Measurements from ENCODE around the gene CHAMP1.

Gene CHAMP1, protein sequence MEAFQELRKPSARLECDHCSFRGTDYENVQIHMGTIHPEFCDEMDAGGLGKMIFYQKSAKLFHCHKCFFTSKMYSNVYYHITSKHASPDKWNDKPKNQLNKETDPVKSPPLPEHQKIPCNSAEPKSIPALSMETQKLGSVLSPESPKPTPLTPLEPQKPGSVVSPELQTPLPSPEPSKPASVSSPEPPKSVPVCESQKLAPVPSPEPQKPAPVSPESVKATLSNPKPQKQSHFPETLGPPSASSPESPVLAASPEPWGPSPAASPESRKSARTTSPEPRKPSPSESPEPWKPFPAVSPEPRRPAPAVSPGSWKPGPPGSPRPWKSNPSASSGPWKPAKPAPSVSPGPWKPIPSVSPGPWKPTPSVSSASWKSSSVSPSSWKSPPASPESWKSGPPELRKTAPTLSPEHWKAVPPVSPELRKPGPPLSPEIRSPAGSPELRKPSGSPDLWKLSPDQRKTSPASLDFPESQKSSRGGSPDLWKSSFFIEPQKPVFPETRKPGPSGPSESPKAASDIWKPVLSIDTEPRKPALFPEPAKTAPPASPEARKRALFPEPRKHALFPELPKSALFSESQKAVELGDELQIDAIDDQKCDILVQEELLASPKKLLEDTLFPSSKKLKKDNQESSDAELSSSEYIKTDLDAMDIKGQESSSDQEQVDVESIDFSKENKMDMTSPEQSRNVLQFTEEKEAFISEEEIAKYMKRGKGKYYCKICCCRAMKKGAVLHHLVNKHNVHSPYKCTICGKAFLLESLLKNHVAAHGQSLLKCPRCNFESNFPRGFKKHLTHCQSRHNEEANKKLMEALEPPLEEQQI

DNA sequence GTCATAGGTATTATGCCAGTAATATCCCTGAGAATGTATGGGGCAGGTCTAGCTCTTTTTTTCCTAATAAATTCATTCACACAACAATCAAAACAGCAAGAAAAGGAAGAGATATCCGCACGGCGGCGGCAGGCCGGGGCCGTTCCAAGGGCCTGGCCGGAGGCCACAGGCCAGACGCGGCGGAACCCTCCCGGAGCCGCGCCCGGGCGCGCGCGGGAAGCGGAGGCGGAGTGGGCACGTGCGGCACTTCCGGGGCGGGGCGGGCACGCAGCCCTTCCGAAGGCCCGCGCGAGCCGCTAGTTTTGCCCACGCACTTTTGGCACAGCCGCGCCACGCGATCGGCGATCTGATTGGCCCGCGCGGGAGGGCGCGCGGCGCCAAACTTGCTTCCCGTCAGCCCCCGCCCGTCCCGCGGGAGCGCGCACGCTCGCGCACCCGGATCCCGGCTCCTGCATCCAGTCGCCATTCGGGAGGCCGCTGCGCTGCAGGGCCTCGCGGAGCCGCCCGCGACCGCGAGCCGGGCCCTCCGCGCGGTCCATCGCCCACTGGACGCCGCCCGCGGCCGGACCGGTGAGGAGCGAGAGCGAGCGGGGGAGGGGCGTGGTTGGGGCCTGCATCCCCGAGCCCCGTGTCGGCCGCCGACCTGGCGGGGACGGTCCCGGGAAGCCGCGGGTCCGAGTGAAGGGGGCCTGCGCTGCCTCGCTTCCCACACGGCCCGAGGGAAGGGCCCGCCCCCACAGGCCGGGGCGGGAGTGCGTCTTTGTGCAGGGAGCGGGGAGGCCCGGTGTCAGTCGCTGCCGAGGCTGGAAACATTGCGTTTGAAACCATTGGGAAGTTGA is at the start of gene CHAMP1:
CHAMP1 (plus strand) TSS at position 430 of the 839 bp plus-strand sequence. CDS start 9,340 bp downstream, outside the sequence.
- peak; percentile 94 for DNase-seq

DNA sequence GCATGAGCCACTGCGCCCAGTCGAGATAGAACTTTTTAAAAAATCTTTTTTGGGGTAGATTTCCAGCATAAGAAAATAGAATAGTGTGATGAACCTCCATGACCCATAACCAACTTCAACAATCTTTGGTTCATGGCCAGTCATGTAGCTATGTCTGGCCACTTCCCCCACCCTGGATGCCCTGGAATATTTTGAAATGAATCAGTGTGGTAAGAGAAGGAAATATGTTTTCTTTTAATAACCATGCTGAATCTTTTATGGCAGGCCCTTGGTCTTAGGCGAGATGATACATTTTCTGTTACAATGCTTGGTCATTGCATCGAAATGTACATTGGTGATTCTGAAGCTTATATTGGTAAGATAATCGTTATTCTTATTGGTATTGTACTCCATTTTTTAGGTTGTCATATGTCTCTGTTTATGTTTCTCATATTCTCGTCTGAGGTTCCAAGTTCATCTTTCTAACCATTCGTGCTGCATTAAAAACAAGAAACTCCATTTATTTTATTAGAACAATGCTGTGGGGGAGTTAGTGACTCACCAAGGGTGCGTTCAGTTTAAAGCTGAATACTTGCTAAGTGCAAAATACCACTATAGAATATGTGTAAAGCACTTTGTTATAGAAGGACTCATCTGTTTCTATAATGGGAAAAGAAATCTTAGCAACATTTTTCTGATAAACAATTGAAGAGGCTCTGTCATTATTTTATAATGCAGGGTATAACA is 49.3 kb upstream of the CHAMP1 start:
- no peak for DNase-seq

DNA sequence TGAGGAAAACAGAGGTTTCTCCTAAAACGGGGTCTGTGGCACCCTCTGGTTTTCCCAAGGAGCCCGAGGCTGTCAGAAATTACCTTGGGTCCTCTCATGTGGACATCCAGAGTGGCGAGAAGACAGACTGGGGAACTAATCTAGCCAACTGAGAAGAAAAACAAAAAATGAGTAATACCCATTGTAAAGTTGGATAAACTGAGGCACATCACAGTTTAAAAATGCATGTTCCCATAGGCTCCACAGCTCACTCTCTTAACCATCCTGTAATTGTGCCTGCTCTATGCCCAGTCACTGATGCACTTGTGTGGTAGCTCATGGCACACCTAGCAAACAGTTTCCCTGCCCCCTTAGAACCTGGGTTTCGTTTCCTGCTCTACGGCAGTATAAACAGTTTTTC is 48.1 kb upstream of the CHAMP1 start:
- no peak for DNase-seq

DNA sequence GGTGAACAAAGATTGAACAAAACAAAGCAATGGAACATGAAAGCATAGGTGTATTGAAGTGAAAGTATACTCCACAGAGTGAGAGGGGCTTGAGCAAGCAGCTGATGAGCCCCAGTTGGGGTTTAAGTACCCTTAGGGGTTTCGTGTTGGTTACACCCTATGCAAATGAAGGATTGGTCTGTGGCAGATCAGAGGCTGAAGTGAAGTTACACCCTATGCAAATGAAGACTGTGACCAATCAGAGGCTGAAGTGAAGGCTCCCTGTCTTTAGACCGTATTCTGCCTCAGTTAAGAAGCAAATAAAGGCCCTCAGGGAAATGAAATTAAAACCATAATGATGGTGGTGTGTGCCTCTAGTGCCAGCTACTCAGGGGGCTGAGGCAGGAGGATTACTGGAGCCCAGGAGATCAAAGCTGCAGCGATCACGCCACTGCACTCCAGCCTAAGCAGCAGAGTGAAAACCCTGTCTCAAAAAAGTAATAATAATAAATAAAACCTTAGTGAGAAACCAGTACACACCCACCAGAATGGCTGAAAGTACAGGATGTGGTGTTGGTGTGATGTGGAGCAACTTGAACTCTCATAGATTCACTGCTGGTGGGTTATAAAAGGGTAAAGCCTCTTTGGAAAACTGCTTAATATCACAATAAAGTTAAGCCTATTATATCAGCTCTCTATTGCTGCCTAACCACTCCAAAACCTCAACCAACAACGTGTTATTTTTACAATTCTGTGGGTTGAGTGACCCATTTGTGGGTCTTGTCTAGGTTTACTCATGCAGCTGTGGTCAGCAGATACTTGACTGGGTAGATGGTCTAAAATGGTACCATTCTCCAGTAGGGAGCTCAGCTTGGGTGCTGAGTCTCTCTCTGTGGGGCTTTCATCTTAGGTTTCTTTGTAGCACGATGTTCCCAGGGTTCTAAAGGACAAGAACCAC is 45.7 kb upstream of the CHAMP1 start:
- DNase-seq: no peak

DNA sequence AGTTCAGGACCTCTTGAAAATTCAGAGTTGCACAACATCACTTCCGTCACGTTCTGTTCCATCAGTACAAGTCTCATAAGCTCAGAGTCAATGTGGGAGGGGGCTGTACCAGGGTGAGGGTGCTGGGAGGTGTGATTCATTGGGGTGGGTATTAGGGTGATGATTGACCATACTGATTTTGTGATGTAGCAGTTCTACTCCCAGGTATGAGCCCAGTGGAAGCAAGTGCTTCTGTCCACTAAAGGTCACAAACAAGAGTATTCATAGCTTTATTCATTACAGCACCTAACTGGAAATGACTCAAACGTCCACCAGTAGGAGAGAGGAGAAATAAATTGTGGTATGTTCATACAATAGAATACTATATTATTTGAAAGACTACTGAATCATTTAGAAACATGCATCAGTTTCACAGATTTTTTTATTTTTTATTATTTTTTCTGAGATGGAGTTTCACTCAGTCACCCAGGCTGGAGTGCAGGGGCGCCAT is 45.0 kb upstream of the CHAMP1 start:
- DNase-seq: no peak

DNA sequence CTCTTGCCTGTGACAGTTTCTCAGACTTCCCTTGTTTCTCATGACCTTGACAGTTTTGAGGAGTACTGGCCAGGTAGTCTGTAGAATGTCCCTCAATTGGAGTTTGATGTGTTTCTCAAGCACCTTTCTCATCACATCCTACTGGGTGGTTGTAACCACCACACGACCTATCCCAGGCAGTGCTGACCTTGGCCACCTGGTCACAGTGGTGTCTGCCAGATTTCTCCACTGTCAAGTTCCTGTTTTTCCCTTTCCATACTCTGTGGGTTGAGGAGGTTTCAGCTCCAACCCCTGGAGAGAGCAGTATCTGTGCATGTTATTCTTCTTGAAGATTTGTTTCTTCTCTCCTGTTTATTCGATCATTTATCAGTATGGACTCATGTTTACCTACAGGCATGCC is 41.3 kb upstream of the CHAMP1 start:
- DNase-seq: no peak

DNA sequence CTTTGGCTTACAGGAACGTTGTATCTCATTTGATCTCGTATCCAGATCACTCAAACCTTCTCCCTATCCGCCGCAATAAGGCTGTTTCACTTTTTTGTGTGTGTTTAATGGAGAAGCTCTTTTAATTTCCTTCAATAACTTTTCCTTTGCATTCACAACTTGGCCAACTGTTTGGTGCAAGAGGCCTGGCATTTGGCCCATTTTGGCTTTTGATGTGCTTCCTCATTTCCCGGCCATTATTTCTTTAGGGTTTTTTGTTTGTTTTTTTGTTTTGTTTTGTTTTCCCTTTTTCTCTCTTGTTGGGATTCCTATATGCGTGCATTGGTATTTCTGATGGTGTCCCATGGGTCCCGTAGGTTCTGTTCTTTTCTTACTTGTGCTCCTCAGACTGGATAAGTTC is 39.0 kb upstream of the CHAMP1 start:
- no peak for DNase-seq

DNA sequence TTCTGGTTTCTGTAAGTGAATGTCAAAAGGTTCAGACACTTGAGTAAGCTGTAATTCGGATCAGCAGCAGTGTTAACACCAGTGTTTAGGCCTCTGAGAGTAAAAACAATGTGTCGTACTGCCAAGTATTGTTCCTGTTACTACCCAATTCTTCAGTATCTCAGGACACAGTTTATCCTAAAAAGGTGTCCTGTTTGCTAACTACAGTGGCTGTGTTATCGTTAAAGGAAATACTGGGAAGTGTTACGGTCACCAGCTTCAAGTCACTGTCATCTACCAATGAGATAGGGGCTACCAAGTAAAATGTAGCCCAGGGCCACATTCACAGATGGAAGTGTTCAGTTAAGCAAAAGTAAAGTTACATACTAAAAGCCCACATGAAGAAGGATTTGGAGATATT is 35.2 kb upstream of the CHAMP1 start:
- no peak for DNase-seq

DNA sequence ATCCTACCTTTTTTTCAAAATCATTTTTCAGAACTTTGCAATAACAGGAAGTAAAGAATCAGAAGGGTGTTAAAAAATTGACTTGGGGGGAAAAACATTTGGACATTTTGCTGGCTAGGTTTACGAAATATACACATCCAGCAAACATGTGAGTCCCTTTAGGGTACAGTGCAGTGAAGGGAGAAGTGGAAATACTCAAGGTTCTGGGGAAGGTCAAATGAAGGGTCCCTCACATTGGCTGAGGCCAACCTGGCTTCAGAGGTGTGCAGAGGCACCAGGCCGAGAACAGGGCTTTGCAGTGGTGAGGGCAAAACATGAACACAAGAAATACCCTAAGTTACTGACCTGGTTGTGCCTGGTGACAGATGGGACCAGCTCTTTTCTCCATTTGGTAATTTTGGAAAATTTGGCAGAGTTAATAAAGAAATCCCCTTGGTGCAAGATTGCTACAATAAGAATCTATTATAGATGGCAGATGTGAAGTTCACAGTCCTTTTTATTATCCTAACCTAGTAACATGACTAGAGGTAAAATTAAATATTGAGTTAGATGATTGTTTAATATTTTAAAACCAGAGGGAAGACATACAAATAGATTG is 34.4 kb upstream of the CHAMP1 start:
- no peak for DNase-seq

DNA sequence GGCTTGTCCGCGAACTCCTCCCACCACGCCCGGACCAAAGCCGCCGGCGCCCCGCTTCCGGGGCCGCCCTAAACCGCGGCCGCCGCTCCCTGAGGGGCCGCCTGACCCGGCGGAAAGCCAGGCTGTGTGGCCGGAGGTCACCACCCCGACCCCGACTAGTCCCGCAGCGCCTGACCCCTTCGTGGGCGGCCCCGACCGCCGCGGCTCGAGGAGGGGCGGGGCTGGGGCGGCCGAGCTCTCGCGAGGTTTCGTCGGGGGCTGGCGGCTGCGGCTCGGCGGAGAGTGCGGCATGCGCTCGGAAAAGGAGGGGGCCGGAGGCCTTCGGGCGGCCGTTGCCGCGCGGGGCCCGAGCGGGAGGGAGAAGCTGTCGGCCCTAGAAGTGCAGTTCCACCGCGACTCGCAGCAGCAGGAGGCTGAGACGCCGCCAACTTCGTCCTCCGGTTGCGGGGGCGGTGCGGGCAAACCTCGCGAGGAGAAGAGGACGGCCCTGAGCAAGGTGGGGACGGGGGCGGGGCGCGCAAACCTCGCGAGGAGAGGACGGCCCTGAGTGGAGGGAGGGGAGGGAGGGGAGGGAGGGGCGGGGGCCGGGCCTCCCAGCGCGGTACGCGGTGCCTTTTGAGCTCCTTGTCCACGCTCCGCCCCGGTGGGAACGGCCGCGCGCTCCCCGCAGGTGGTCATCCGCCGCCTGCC is 32.8 kb upstream of the CHAMP1 start, which contains the start of gene UPF3A:
UPF3A (plus strand) TSS at position 251 of the 690 bp plus-strand sequence; CDS start at position 290, 39 bp downstream.
- DNase-seq: peak; percentile 90

DNA sequence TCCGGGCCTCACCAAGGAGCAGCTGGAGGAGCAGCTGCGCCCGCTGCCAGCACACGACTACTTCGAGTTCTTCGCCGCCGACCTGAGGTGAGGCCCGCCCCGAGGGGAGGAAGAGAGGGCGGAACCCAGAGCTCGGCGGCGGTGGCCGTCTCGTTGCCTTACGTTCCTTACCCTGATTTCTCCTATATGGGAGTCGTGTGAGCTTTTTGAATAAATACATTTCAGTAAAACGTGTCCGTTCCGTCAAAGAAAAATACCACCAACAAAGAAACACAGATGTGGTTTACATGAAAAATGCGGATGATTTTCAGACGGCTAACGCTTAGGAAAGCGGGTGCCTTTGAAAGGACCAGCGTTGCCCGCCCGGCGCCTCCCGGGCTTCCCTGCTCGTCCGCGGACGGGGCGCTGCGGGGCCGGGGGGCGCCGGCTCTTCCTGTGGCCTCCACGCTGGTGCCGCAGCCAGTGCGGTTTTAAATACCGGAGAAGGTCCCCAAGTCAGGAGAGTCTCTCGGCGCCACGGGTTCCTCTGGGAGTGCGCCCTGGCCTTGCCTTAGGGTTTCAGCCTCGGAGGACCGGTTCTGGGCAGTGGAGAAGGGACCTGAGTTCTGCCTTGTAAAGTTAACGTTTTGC is 32.1 kb upstream of the CHAMP1 start:
- DNase-seq: peak; percentile 90

DNA sequence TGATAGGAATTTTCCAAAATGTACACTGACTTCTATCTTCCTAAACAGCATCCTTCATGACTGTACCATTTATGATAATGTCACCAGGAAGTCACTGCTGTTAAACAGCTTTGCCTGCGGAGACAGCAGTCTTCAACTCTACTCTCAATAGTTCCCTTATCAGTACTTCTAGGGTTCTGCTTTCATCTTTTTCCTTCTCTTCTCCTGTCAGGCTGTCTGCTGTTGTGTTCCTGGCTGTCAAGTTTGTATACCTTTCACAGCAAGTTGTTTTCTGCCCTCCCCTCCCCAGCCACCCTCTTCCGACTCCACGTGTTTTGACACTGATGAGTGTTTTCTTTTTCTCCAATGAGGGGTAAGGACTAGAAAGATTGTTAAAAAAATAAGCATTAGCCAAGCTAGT is 30.7 kb upstream of the CHAMP1 start:
- no peak for DNase-seq

DNA sequence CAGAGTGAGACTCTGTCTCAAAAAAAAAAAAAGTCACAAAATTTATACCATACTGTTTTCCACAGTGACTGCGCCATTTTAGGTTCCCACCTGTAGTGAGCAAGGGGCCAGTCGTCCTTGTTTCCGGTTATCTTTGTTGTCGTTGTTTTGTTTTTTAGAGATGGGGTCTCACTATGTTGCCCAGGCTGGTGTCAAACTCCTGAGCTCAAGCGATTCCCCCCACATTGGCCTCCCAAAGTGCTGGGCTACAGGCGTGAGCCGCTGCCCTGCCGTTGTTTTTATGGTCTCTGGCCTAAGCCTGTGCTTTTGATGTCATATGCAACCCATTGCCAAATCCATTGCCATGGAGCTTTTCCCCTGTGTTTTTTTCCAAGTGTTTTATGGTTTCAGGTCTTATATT is 29.6 kb upstream of the CHAMP1 start:
- no peak for DNase-seq

DNA sequence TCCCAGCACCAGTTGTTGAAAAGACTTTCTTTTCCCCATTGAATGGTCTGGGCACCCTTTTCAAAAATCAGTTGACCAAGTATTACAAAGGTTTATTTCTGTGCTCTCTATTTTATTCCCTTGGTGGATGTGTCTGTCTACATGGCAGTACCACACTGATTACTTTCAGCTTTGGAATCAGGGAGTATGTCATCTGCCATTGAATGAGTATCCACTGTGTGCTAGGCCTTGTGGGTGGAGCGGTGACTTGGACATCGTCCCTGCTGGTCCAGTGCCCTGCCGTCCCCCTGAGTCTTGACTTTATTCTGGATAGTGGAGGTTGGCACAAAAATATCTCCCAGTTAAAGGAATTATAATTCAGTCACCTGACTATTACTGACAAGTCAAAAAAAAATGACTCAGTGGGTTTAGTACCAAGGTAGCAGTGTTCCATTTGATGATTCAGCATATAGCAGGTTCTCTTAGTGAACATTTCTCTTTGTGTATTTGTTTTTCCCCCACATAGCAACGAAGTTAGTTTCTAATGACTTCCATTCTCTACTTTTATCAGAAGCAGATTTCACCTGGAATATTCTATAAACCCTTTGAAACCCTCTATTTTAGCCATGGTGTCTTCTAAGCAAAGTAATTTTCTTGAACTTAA is 29.0 kb upstream of the CHAMP1 start:
- no peak for DNase-seq

DNA sequence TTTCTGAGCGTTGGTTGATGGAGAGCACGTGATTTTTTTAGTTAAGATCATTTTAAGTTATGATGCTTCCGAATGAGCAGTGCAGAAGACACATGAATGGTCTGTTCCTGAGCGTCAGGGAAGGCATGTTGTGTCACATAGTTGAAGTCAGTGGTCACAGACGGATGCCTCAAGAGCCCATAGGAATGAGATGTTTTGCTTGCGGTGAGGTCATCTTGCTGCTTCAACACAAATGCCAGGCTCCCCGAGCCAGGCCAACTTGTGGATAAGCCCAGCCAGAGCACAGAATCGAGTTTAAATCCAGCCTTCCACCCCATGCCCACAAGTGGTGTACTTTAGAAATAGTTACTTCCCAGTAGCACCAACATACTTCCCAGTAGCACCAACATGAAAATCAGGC is 27.5 kb upstream of the CHAMP1 start:
- no peak for DNase-seq

DNA sequence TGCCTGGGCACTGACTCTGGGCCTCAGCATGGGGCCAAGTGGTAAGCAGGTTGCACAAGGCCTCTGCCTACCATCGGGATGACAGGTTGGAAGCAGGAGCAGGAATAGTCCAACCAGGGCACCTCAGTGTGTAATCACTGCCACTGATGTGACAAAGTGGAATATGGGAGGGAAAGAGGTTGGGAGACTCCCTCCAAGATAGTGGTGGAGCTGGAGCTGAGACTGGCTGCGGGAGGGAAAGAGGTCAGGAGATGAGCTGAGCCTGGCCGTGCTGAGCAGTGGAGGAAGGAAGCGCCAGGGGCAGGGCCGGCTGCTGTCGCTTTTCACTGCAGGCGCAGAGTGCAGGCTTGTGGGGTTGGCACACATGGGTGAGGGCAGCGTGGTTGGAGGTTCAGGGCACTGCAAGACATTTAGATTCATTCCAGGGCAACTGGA is 26.1 kb upstream of the CHAMP1 start:
- DNase-seq: no peak

DNA sequence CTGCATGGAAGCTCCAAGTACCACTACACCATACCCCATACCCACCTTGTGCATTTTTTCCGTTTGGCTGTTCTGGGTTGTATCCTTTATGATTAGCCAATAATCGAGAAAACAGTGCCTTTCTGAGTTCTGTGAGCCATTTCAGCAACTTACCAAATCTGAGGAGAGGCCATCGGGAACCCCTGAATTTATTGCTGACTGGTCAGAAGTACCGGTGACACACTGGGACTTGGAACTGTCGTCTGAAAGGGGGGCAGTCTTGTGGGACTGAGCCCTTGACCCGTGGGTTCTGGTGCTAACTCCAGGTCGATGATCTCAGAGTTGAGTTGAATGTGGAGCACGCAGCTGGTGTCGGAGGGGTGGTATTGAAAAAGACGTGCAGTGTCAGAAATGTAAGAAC is 17.9 kb upstream of the CHAMP1 start:
- DNase-seq: no peak

DNA sequence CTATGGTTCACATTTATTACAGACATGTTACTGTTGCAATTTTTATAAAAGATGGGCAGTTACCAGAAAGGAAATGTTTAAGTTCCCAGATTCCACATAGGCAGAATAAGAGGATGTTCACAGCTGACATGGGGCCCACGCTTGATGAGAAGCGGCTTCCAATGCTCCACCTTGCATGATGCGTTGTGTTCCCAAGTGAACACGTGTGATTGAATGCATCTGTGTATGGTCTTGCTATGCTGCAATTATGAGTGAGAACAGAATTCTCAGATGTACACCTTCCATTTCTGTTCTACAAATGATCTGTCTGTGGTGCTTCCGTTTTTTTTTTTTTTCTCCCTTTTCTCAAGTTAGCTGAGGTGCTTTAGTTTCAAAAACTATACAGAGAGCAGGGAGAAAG is 17.4 kb upstream of the CHAMP1 start:
- DNase-seq: no peak

DNA sequence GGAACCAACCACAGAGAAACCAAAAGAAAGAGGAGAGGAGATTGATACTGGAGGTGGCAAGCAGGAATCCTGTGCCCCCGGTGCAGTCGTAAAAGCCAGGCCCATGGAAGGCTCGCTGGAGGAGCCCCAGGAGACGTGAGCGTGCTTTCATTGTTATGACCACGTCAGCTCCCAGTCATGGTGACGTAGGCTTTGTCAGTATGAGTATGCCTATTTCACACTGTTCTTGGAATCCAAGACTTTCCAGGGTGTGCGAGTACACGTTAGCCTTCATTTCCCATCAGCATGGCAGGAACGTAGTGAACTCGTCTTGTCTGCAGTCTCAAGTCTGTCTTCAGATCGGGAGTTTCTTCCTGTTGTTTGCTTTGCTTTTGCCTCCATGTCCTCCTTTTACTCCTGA is 15.4 kb upstream of the CHAMP1 start:
- DNase-seq: no peak
